ENCODE data around the gene CABP4.

Gene CABP4

GRCh38 chr11:67435727-67436458 lies 19.3 kb upstream of the CABP4 start:
- no peak for DNase-seq (ENCODE audit: low read depth)

GRCh38 chr11:67436459-67437081 lies 18.6 kb upstream of the CABP4 start:
- no peak for DNase-seq (ENCODE audit: low read depth)

DNA sequence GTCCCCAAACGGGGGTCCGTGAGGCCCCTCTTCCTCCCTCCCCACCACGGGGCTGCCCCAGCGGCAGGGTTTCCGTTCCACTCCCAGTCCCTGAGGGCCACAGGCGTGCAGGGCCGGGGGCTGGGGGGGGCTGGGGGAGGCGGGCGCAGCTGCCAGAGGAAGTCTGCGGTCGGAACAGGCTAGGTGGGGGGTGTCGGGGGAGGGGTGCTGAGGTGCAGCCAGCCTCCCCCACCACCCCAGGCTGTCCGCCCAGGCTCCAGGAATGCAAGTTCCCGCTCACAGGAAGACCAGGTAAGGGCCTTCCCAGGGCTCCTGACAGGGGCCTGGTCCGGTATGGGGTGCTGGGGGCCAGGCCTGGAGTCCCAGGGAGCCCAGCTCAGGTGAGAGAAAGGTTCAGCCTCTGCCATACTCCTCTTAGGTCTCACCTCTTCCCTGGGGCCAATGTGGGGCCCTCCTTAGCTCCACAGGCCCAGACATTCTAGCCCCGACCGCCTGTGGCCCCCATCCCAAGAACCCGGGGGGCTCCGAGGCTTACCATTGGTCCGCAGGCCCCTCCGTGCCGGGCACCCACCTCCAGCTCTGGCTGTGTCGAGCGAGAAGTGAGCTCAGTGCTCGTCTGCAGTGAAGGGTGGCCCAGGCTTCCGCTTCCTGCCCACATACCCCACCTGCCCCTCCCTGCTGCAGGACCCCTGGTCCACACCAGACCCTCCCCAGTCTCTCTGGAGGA lies 17.9 kb upstream of the CABP4 start, which contains the start of gene PTPRCAP:
TSS of gene PTPRCAP (minus strand) at position 601 of the 727 bp plus-strand sequence. CDS start at position 538, 63 bp downstream.
- no peak for DNase-seq (ENCODE audit: low read depth)

DNA sequence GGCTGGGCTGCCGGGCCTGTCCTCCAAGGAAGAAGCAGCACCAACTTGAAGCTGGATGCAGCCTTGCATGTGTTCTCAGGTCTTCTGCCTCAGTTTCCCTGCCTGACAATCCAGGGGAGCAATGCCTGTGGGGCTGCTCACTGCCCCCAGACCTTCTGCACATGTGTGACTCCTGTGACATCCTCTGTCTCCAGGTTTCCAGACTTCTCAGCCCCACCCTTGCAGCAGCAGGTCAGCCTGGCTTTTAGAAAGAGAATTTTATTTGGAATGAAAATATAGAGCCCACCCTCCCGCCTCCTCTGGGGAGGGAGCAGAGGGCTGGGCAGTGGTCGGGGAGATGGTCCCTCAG lies 17.4 kb upstream of the CABP4 start:
- no peak for DNase-seq (ENCODE audit: low read depth)

DNA sequence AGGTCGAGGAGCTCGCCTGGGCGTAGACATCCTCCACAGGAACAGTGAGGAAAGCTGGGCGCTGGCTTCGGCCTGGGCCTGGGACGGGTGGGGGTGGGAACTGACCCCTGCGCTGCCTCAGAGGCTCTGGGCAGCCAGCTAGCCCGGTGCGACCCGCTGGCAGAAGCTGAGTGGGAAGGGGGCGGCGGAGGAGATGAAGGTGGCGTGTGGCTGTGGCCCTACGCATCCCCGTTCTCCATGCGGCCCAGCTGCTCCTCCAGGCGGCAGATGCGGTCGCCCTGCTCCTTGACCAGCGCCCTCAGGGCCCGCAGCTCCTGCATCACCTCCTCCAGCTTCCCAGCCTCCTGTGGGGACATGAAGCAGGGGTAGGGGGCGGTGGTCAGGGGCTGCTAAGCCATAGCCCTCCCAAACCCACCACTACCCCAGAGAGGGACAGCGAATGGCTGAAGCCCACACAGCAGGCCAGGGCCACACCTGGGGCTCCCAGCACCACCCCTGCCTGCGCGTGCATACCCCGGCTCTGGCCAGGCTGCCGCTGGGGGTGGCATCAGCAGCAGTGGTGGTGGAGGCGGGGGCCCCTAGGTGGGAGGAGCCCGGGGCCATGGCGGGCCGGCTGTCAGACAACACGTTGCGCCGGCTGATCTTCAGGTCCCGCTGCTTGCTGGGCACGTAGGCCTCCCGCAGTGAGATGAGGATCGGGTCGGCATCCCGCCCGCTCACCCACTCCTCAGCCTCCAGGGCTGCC lies 16.8 kb upstream of the CABP4 start:
- no peak for DNase-seq (ENCODE audit: low read depth)

- no peak for DNase-seq (ENCODE audit: low read depth)
Observed at GRCh38 chr11:67439321-67440228, 15.6 kb upstream of the CABP4 start.

- DNase-seq (ENCODE audit: low read depth) = no peak
Observed at GRCh38 chr11:67440229-67441097, 14.7 kb upstream of the CABP4 start.

DNA sequence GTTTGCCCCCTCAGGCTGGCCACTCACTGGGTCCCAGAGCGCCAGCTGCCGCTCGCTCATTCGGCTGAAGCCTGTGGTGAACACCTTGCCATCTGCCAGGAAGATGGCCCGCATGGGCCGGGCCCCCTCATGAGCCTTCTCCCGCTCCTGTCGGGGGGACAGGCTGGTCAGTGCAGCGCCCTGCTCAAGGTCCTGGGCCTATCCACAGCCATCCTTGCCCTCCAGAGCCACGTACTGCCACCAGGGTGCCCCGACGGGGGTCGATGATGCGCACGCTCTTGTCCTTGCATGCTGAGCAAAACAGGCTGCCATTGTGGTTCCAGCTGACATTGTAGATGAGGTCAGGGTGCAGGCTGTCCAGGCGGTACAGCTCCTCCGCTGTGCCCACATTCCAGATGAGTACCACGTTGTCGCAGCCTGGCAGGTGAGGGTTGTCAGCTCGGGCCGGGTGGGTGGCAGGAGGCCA lies 14.0 kb upstream of the CABP4 start:
- DNase-seq (ENCODE audit: low read depth) = no peak

- DNase-seq (ENCODE audit: low read depth) = no peak
Observed at GRCh38 chr11:67441731-67442351, 13.3 kb upstream of the CABP4 start.

- DNase-seq (ENCODE audit: low read depth) = no peak
Observed at GRCh38 chr11:67442504-67443404, 12.4 kb upstream of the CABP4 start.

DNA sequence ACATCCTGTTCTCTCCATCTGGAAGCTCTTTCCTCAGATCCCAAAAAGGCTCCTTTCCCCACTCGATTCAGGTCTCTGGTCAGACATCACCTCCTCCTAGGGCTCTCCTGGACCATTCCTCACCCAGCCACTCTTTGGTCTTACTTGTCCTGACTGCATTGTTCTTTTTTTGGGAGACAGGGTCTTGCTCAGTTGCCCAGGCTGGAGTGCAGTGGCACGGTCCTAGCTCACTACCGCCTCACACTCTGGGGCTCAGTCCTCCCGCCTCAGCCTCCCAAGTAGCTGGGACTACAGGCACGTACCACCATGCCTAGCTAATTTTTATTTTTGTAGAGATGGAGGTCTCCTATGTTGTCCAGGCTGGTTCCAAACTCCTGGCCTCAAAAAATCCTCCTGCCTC lies 9.6 kb upstream of the CABP4 start:
- no peak for DNase-seq (ENCODE audit: low read depth)

GRCh38 chr11:67448220-67448609 lies 6.9 kb upstream of the CABP4 start:
- no peak for DNase-seq (ENCODE audit: low read depth)

GRCh38 chr11:67449116-67449844 lies 5.9 kb upstream of the CABP4 start:
- no peak for DNase-seq (ENCODE audit: low read depth)

- DNase-seq (ENCODE audit: low read depth) = no peak
Observed at GRCh38 chr11:67450796-67451657, 4.1 kb upstream of the CABP4 start.

DNA sequence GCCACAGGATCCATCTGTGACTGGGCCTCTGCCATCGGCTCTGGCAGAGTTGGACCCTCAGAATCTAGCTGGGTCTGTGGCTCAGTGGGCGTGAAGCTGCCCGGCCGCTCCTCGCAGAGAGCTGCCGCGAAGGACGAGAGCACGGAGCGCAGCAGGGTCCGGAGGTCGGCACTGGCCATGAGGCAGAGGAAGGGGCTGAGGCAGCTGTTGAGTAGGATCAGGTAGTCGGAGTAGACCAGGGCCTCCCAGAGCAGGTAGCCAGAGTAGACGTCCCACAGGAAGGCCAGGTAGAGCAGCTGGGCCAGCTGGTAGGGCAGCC lies 3.5 kb upstream of the CABP4 start:
- no peak for DNase-seq (ENCODE audit: low read depth)

DNA sequence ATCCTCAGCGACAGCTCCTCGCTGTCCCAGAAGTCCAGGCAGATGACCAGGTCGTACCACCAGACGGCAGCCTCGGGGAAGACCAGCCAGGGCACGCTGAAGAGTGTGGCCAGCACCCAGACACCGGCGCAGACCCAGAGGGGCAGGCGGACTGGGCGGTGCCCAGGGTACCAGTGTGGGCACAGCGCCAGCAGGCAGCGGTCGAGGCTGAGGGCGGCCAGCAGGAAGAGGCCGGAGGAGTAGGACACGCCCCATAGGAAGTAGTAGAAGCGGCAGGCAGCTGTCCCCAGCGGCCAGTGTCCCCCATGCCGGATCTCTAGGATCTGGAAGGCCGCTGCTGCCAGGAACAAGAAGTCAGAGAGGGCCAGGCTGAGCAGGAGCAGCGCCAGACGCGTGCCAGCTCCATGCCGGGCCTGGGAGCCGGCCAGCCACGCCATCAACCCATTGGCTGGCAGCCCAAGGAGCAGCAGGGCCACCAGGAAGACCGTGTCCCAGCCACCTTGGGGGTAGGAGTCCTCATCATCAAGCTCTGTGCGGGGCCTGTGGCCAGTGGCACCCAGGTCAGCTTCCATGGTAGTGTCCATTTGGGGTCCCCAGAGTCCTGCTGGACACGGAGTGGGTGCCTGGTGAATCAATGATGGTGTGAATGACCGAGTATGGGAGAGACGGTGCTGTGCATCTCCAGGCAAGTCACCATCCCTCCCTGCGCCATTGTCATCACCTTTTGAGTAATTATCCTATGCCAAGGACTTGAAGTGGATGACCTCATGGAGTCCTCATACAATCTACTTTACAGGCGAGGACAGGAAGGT lies 2.8 kb upstream of the CABP4 start, which contains the start of gene GPR152:
TSS of gene GPR152 (minus strand) at position 589 of the 812 bp plus-strand sequence. CDS start at position 584, 5 bp downstream.
- no peak for DNase-seq (ENCODE audit: low read depth)
